KBM-7 (cell line): ENCODE data around the gene CDCA5.
"Not testable (repeated sequence)": the region's sequence is repeated elsewhere in the genome, so short reads cannot be mapped to it uniquely, and the experiment has no call there.

ENCODE experiments used
- DNase-seq: peaks from one replicate; pipeline ENCODE4 v3.0.0-alpha.2; 2015
- in situ Hi-C: fragments of 300-500 bp; cut with MboI; formaldehyde crosslinking; loops from 2 replicates; pipeline ENCODE4 v1.14.3; 2020; ENCODE audit warnings: low sequenced_read_pairs, low pct_unique_long_range_greater_than_20kb, mixed read lengths

The CDCA5 gene

DNA sequence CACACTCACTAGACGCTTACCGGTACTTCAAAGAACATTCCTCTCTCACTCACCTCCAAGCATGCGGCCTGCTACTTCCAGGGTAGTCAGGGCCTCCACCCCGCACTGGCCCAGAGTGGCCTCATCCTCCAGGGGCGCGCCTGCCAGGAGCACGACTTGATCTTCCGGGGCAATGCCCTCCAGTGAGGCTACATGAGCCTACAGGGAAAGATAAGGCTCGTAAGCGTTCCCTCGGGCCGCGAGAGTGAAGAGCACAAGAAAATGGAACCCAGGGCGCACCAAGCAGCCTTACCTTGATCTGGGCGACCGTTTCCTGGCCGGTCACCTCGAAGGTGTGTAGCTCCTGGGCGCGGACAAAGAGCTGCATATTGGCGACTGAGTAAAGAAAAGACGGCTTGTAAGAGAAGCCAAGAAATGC is 37.6 kb upstream of the CDCA5 start:
- in situ Hi-C loops: no loop called here
- DNase-seq: no peak

DNA sequence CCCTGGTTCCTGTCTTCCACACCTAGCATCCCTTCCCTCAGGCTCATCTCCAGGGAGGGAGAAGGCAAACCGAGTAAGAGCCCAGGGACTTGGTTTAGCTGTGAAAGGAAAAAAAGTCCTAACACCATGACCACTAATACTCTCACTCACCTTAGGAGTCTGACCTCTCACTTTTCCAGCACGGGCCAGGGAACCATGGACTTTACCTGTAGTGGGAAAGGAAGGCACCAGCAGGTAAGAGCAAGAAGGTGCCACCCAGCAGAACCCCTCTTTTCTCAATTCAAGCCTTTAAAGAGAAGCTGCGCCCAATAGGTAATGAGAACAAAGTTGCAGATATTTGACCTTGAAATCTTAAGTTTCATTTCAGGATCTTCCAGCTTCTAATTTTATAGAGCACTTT is 37.0 kb upstream of the CDCA5 start:
- in situ Hi-C loops: no loop called here
- DNase-seq: no peak

DNA sequence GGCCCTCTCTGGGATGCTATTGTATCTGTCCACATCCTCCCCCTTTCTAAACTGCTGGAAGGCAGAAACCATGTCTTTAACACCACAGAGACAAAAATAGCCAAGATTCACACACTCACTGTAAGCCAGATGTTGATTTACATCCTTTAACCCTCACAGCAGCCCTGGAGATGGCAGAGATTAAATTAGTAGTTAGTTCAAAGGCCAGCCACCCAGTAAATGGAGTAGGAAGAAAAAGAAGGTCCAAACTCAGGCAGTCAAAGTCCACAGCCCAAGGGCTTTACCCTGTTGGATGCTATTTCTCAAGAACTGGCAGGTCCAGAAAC is 35.8 kb upstream of the CDCA5 start:
- no peak for DNase-seq
- in situ Hi-C loops: no loop called here

DNA sequence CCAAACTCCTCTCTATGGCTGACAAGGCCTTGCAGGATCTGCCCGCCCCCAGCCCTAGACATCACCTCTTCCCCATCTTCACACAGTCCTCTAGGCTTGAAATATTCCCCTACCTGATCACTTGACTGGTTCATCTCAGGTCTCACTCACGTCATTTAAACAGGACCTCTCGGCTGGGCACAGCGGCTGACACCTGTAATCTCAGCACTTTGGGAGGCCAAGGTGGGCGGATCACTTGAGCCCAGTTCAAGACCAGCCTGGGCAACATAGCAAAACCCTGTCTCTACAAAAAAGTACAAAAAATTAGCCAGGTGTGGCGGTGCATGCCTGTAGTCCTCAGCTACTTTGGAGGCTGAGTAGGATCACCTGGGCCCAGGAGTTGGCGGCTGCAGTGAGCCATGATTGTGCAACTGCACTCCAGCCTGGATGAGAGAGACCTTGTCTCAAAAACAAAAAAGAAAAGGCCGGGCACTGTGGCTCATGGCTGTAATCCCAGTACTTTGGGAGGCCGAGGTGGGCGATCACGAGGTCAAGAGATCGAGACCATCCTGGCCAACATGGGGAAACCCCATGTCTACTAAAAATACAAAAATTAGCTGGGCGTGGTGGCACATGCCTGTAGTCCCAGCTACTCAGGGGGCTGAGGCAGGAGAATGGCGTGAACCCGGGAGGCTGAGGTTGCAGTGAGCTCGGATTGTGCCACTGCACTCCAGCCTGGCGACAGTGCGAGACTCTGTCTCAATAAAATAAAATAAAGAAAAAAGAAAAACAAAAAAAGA is 35.2 kb upstream of the CDCA5 start:
- DNase-seq, in situ Hi-C loops: not testable (repeated sequence)

DNA sequence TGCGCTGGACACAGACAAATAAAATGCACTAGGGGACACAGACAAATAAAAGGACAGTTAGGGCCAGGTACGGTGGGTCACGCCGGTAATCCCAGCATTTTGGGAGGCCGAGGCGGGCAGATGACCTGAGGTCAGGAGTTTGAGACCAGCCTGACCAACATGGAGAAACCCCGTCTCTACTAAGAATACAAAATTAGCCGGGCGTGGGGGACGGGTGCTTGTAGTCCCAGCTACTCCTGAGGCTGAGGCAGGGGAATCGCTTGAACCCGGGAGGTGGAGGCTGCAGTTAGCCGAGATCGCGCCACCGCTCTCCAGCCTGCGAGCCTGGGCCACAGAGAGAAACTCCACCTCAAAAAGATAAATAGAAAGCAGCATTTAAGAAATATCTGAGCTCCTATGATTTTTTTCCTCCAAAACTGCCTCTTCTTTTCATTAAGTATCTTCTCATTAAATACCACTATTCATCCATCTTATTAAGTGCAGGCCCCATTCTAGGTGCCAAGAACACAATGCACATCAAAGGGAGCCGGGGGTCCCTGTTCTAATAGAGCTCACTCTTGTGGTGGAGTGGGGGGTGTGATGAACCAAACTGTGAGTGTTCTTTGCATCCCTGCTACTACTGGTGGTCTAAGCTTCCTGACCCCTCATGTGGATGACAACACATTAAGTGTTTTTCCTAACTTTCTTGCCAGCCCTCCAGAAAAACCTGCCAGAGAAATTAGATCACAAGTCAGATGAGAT is 34.4 kb upstream of the CDCA5 start:
- in situ Hi-C loops: no loop called here
- DNase-seq: no peak

DNA sequence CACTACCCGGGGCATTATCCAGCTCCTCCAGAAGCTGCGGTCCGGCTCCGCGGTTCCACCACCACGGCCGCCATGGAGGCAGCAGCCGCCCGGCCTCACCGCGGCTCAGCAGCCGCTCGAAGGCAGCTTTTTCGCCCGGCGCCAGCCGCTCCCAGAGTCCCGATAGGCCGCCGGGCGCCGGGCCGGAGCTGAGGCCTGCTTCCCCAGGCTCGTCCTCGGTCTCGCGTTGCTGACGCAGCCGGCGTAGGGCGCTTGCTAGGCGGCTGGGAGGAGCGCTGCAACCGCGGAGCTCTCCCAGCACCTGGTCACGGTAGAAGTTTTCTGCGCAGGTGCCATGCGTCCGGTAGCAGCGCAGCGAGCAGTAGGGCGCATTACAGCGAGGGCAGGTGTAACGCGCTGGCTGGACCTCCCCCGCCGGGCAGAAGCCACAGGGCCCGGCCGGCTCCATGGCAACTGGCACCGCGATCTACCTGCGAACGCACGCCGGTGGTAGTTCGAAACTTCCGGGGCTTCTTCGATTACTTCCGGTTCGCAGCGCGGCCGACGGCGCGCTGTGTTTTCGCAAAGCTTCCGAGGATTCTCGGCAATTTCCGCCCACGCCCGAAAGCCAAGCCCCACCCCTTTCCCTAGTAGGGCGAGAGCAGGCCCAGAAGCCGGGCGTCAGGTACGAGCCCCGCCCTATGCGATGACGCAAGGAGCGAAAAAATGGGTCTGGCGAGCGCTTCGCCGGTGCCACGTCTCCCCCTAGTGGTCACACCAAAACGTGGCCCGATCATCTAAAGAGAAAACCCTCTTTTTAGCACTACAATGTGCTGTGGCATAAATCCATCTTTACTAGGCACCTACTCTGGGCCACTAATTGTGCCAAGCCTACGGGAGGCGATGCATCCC is 33.6 kb upstream of the CDCA5 start, which contains the start of gene ZNHIT2:
TSS of gene ZNHIT2 (minus strand) at position 496 of the 891 bp plus-strand sequence. CDS start at position 448, 48 bp downstream.
- in situ Hi-C loops: no loop called here
- peak; percentile 99 for DNase-seq

DNA sequence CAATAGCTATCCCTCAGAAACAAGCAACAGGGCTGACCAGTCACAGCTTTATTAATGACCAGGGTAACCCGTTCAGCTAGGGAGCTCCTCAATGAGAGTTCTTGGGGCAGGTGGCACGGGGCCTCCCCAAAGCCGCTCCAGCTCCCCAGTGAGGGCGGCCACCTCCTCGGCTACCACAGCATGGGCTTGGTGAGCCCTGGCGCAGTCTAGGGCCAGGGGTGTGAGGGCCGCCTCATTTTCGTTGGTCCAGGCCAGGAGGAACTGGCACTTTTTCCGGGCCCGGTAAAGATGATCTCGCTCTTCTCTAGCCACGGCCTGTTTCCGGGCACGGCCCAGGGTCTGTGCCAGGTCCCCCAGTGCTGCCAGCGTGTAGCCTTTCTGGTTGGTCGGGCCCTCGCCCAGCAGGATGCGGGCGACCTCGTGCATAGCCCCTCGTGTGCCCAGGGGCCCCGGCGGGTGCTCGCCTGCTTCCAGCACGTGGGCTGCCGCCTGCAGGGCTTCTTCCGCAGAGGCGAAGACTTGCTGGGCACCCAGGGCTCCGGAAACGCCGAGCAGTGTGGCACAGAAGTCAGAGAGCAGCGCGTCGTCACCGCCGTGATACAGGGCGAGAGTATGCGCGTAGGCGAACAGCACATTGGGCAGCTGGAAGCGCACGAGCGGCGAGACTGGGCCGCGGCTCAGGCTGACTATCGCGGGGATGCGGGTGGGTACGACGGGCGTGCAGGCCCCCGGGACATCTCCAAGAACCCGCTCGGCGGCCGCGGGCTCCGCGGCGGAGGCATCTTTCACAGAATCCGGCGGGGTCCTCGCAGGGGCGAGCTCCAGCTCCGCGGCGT is 32.7 kb upstream of the CDCA5 start:
- in situ Hi-C loops: no loop called here
- no peak for DNase-seq

DNA sequence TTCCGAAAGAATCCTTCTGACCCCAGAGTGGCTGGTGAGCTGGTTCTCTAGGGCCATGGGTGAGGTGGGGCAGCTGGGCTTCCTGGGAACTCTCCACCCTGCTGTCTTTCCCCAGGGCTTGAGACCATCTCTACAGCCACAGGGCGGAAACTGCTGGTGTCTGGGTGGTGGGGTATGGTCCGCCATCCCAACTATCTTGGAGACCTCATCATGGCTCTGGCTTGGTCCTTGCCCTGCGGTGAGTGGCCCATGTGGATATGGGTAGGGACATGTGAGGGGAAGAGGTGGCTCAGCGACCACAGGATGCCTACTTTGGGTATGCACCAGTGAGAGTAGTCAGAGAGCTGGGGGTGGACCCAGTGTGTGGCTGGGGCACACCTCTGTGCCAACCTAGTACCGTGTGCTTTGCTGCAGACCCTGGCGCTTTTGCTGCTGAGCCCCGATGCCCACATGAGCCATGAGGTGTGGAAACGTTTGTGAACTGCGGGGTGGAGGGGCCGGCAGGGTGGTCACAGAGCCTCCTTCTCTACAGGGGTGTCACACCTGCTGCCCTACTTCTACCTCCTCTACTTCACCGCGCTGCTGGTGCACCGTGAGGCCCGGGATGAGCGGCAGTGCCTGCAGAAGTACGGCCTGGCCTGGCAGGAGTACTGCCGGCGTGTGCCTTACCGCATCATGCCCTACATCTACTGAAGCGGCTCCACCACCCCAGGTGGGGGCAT is 31.7 kb upstream of the CDCA5 start:
- in situ Hi-C loops: no loop called here
- no peak for DNase-seq

DNA sequence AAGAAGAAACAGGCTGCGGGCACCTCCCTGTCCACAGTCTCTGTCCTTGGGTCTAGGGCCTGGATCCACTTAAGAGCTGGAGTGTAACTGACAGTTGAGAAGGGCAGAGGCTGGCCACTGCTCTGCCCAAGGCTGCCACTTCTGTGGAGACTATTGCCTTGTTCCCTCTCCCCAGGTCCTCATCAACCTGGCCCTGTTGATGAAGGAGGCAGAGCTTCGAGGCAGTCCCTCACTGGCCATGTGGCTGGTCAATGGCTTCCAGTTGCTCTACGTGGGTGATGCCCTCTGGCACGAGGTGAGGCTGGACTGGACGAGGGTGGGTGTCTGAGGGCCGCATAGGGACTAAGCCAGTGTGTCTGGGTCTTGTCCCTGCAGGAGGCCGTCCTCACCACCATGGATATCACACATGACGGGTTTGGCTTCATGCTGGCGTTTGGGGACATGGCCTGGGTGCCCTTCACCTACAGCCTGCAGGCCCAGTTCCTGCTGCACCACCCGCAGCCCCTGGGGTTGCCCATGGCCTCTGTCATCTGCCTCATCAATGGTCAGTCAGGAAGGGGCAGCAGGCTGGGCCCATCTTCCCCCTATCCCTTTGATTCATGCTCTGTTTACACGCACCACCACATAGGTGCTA is 30.8 kb upstream of the CDCA5 start:
- no peak for DNase-seq
- in situ Hi-C loops: no loop called here

DNA sequence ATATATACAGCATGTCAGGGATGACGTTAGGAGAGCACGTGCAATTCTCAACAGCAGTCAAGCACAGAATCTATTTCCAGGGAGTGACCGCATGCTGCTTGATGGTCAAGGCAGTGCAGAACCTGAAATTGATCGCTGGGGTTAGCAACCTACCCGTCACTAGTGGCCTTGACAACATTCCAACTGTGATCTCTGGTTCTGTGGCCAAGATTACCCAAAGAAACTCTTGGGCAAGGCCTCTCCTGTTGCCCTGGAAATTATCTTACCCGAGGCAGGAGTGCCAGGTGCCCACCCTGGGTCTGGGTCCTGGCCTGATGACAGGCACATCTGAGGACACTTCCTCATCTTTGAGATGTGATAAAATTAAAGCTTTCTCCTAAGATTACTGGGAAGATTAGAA is 30.0 kb upstream of the CDCA5 start:
- no peak for DNase-seq
- in situ Hi-C loops: no loop called here

DNA sequence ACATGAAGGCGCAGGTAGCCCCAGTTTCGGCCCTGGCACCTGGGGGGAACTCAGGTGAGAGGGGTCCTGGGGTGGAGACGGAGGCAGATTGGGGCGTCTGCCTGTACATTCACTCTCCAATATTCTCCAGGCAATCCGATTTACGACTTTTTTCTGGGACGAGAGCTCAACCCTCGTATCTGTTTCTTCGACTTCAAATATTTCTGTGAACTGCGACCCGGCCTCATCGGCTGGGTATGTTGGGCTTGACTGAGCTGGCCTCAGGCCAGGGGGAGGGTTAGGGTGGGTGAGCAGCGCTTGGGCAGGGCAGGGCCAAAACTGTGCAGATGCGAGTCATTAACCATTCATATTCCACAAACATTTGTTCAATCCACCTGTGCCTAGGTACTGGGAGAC is 29.5 kb upstream of the CDCA5 start:
- no peak for DNase-seq
- in situ Hi-C loops: no loop called here

DNA sequence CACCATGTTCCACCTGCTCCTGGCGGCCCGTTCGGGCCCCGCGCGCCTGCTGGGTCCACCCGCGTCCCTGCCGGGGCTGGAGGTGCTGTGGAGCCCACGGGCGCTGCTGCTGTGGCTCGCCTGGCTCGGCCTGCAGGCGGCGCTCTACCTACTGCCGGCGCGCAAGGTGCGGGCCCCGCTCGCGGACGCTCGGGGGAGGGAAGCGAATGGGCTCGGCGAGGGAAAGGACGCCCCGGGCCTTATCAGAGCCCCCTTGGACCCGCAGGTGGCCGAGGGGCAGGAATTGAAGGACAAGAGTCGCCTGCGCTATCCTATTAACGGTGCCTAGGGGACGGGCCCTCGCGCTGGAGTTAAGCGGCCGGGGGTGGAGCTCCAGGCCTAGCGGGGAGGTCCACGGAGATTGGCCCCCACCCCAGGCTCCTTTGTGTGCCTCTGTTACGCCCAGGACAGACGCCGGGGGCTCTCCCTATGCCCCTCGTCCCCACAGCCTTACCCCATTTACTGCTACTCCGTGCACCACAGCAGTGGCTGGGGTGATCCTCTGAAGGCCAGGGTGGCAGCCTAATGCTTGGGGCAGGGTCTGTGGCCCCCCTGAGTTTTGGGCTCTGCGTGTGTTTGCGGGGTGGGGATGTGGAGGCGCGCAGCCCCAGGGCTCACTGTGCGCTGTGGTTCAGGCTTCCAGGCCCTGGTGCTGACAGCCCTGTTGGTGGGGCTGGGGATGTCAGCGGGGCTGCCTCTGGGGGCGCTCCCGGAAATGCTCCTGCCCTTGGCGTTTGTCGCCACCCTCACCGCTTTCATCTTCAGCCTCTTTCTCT is 28.9 kb upstream of the CDCA5 start:
- in situ Hi-C loops: no loop called here
- peak; percentile 76 for DNase-seq

DNA sequence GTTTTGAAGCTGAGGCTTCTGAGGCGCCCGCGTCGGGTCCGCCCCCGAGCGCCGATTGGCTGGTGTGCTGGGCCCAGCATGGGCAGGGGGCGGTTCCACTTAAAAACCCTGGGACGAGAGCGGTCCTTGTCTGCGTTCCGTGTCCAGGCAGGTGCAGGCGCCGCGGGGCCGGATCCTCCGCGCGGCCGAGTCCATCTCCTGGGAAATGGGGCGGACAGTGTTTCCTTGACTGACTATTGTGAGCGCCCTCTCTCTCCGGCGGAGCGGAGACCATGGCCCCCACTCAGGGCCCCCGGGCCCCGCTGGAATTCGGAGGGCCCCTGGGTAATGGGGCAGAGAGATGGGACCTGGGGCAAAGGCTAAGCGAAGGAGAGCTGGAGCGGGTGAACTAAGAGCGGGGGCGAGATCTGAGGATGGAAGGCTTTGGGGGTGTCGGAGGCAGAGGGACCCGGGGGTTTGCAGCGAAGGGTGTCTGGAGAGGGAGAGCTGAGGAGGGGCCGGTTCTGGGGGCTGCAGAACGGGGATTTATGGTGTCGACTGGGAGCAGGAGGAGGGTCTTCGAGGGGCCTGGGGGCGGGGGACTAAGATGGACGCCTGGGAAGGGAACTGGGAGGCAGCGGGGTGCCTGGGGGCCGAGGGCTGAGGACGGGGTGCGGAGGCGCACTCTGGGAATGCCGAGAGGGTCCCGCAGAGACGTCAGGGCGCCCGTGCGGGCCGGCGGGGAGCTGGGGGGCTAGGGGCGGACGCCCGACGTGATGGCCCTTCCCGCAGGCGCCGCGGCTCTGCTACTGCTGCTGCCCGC is 28.1 kb upstream of the CDCA5 start, which contains the start of gene TM7SF2:
TSS of gene TM7SF2 (plus strand) at position 129 of the 802 bp plus-strand sequence. CDS start at position 273, 144 bp downstream.
- DNase-seq: peak; percentile 96
- in situ Hi-C loops: no loop called here

DNA sequence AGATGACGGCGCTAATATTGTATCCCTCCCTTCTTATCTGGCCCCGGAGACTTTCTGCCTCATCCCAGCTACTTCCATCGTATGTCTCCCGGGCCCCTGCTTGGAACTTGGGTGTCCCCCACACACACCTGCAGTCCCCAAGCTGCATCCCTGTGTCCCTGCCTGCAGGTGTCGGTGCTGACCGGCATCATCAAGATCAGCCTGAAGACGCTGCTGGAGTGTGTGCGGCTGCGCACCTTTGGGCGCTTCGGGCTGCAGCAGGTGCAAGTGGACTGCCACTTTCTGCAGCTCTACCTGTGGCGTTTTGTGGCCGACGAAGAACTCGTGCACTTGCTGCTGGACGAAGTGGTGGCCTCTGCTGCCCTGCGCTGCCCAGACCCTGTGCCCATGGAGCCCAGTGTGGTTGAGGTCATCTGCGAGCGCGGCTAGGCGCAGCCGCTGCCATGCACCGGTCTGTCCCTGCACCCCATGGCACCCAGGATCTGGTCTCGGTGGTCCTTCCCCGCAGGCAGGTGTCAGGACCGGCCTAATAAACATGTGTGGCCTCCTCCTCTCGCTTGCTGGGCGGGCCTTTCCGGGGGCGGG is 27.4 kb upstream of the CDCA5 start:
- in situ Hi-C loops: no loop called here

DNA sequence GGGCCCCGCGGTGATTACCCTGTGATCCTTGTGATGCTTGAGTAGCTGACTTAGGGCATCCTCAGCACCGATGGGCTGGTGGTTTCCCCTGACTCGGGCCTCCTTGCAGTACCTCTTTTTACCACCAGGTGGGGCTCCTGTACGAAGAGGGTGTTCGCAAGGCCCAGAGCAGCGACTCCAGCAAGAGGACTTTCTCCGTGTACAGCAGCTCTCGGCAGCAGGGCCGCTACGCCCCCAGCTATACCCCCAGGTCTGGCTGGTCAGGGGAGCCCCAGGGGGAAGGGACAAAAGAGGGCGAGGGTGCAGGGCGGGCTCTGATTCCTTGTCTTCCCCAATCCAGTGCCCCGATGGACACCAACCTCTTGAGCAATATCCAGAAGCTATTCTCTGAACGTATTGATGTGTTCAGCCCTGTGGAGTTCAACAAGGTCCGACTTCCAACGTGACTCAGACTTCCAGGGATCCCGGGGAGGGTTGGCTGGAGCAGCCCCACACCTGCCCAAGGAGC is 26.6 kb upstream of the CDCA5 start:
- in situ Hi-C loops: no loop called here
- DNase-seq: peak; percentile 93

More for the DNA sequence above, 27.4 kb upstream of the CDCA5 start:
- no peak for DNase-seq
